ENCODE results near the gene KIAA0825.

DNA sequence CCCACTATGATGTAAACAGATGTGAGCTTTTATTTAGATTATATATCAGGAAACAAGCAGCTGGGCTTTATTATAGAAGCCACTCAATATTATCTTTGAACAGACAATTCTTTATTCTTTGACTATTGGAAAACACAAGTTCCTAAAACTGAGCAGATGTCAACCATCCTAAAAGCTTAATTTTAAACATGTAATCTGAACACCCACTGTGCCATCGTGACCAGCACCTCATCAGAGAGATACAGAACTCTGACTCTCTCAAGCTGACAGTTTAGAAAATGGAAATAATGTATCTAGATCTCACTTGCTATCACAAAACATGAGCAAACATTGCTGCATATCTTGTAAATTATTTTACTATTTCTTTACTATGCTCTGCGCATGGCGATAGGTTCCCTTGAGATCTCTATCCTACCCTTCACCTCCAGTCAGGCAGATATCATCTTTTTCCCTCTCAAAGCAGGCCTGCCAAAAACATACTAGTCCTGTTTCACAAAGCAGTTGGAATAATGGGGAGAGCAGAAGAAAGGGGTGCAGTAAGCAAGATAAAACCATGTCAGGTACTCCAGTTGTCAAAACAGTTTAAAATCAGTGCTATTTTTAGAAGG, 151.0 kb downstream of the KIAA0825 start:
- no peak for TF ChIP-seq SUZ12 (IDR thresholded peaks at IDR 0.05; ENCODE audit: extremely low read depth, insufficient read depth, insufficient read length)
- TF ChIP-seq YY1 (IDR thresholded peaks at IDR 0.05; ENCODE audit: insufficient read depth, insufficient read length), result no peak
- no peak for TF ChIP-seq ZNF274 (IDR thresholded peaks at IDR 0.05; ENCODE audit: low read depth, low read length)
